HG03108 (cell line): ENCODE measurements around the gene RAD50.
A peak's percentile ranks its signal among the peaks of the same experiment; 100 is the strongest.
"Not testable (repeated sequence)": the region's sequence is repeated elsewhere in the genome, so short reads cannot be mapped to it uniquely, and the experiment has no call there.

Source experiments
- ATAC-seq: cut with Tn5 transposase; IDR thresholded peaks from one replicate; pipeline ENCODE4 v1.9.1; 2021; ENCODE audit warnings: moderate library complexity; ENCODE audit not compliant: unreplicated experiment

Gene RAD50

DNA sequence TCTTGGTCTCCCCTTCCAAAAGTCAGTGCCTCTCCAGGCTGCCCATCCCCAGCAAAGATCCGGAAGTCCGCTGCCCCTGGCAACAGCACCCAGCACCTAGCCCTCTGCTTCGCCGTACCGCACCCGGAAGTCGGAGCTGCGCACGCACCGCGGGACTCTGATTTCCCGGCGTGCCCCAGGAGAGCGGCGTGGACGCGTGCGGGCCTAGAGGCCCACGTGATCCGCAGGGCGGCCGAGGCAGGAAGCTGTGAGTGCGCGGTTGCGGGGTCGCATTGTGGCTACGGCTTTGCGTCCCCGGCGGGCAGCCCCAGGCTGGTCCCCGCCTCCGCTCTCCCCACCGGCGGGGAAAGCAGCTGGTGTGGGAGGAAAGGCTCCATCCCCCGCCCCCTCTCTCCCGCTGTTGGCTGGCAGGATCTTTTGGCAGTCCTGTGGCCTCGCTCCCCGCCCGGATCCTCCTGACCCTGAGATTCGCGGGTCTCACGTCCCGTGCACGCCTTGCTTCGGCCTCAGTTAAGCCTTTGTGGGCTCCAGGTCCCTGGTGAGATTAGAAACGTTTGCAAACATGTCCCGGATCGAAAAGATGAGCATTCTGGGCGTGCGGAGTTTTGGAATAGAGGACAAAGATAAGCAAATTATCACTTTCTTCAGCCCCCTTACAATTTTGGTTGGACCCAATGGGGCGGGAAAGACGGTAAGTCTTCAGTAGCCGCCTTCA lies at the start of gene RAD50:
Gene RAD50, plus strand, starts transcription at position 215 of the 715 bp plus-strand sequence. Its CDS starts 348 bp downstream, at position 563.
- peak; percentile 95 for ATAC-seq

- ATAC-seq, result no peak
These were observed 46.7 kb upstream of the RAD50 start for GRCh38 chr5:132510076-132510475.

DNA sequence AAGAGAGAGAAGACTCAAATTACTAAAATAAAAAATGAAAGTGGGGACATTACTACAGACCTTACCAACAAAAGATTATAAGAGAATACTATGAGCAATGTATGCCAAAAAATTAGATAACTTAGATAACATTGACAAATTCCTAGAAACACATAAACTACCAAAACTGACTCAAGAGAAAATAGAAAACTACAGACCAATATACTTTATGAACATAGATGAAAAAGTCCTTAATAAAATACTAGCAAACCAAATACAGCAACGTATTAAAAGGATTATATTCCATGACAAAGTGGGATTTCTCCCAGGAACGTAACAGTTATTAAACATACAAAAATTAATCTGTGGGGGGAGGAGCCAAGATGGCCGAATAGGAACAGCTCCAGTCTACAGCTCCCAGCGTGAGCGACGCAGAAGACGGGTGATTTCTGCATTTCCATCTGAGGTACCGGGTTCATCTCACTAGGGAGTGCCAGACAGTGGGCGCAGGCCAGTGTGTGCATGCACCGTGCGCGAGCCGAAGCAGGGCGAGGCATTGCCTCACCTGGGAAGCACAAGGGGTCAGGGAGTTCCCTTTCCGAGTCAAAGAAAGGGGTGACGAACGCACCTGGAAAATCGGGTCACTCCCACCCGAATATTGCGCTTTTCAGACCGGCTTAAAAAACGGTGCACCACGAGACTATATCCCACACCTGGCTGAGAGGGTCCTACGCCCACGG lies 43.0 kb upstream of the RAD50 start:
- ATAC-seq, result not testable (repeated sequence)

GRCh38 chr5:132522067-132522466 lies 34.7 kb upstream of the RAD50 start:
- ATAC-seq, result not testable (repeated sequence)

- not testable (repeated sequence) for ATAC-seq
These were observed 31.9 kb upstream of the RAD50 start for GRCh38 chr5:132524877-132525276.

DNA sequence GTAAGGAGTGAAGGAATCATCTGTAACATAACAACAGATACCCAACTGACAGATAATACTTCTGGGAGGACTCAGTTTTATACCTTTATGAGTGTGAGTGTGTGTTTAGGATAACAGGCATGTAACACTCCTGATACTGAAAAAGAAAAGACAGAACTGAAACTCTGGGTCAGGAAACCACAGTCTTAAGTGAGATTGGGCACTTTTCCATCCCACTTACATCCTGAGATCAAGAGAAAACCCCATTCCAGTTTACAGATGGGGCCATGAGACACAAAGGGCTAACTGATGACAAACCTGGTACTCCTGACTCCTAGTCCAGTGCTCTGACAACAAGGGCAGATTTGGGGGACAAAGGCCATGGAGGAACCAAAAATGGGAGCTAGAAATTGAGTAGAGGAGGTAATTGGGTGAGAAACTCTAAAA lies 31.5 kb upstream of the RAD50 start:
- peak; percentile 54 for ATAC-seq

- ATAC-seq, result peak; percentile 45
These were observed 30.3 kb upstream of the RAD50 start for GRCh38 chr5:132526290-132526973.

- ATAC-seq, result peak; percentile 5
These were observed 29.7 kb upstream of the RAD50 start for GRCh38 chr5:132526974-132527564.

GRCh38 chr5:132528021-132528420 lies 28.8 kb upstream of the RAD50 start:
- no peak for ATAC-seq

- ATAC-seq, result no peak
These were observed 27.7 kb upstream of the RAD50 start for GRCh38 chr5:132528866-132529634.

DNA sequence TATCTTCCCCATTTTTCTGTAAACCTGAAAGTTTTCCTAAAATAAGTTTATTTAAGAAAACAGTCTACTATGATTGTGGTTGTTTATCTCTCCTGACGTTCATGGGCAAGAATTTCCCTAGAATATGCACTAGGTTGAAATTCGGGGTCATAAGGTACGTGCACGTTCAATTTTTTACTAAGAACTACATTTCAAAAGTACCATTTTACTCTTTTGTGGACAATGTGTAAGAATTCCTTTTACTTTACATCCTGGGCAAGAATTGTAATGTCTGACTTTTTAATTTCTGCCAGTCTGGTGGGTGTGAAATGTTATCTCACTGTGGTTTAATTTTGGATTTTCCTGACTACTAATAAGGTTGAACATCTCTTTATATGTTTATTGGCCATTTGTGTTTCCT lies 25.8 kb upstream of the RAD50 start:
- no peak for ATAC-seq

- ATAC-seq, result no peak
These were observed 17.1 kb upstream of the RAD50 start for GRCh38 chr5:132539716-132540115.

GRCh38 chr5:132540149-132540548 lies 16.6 kb upstream of the RAD50 start:
- ATAC-seq, result no peak

GRCh38 chr5:132540764-132541163 lies 16.0 kb upstream of the RAD50 start:
- ATAC-seq, result no peak

DNA sequence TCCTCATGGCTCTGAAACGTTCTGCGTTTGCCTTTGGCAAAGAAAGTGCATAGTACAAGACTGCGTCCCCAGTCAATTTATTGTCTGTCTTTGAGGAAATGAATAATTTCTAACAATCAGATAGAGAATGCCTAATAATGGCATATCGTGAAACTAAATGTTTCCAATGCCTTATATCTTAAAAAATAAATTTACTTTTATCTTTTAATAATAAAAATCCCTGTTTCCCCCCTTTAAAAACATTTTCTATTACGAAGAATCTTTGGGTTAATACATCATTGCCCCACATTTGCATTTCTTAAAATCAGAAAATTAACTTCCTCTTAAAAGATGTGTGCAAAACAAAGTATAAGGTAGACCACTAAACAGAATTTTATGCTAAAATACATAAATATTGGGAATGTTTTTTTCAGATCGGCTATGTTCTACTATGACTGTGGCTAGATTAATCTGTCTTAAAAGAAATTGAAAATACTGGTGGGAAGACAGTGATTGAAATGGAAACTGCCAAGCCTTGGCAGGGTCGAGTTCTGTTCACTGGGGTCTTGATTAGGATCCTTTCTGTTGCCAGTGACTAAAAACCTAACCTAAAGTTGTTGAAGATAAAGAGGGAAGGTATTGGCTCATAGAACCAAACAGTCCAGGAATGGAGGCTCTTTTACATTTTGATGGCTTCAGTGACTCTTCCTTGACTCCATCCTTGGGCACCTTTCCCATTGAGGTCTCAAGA lies 13.1 kb upstream of the RAD50 start, which contains the start of gene IL5:
Gene IL5, minus strand, starts transcription at position 51 of the 730 bp plus-strand sequence. Its CDS starts 44 bp downstream, at position 7.
- no peak for ATAC-seq

- no peak for ATAC-seq
These were observed 10.7 kb upstream of the RAD50 start for GRCh38 chr5:132546108-132546507.

GRCh38 chr5:132547269-132547668 lies 9.5 kb upstream of the RAD50 start:
- ATAC-seq, result no peak

GRCh38 chr5:132548834-132549233 lies 7.9 kb upstream of the RAD50 start:
- not testable (repeated sequence) for ATAC-seq

GRCh38 chr5:132549576-132549975 lies 7.2 kb upstream of the RAD50 start:
- no peak for ATAC-seq
